Activated T-cell treated with anti-CD3 and anti-CD28 coated beads, Interleukin-2, amount 50 U/mL, for 24 hours (primary cell): ENCODE results near the gene IFNL3.
A peak's percentile ranks its signal among the peaks of the same experiment; 100 is the strongest.

Source experiments
- DNase-seq: peaks from one replicate; pipeline ENCODE4 v3.0.0-alpha.2; 2020
- H3K27ac Mint-ChIP-seq: 2 replicates; pipeline ENCODE4 v1.8.0; 2020; ENCODE audit warnings: mild to moderate bottlenecking, mixed read lengths
- H3K27me3 Mint-ChIP-seq: 2 replicates; pipeline ENCODE4 v1.8.0; 2020; ENCODE audit warnings: mixed read lengths
- H3K36me3 Mint-ChIP-seq: 2 replicates; pipeline ENCODE4 v1.8.0; 2020; ENCODE audit warnings: low read depth, mixed read lengths
- H3K4me1 Mint-ChIP-seq: 2 replicates; pipeline ENCODE4 v1.8.0; 2020; ENCODE audit warnings: low read depth, mixed read lengths
- H3K4me3 Mint-ChIP-seq: 2 replicates; pipeline ENCODE4 v1.8.0; 2020; ENCODE audit warnings: mild to moderate bottlenecking, moderate library complexity, mixed read lengths
- H3K9me3 Mint-ChIP-seq: 2 replicates; pipeline ENCODE4 v1.8.0; 2020; ENCODE audit warnings: mixed read lengths

Gene IFNL3

GRCh38 chr19:39264306-39265290, 19.8 kb upstream of the IFNL3 start:
- Mint-ChIP-seq H3K36me3 (no peaks in the 10 kb centered on the region), H3K27ac (no peak overlapping the region), H3K4me3 (no peak overlapping the region), H3K4me1 (peaks cover 10% of the 10 kb centered on the region), H3K9me3 (no peaks in the 10 kb centered on the region), H3K27me3 (peaks cover 45% of the 10 kb centered on the region)
- DNase-seq = no peak

- Mint-ChIP-seq H3K27me3 (peaks cover 40% of the 10 kb centered on the region), H3K36me3 (no peaks in the 10 kb centered on the region), H3K4me1 (peaks cover 10% of the 10 kb centered on the region), H3K4me3 (no peak overlapping the region), H3K9me3 (no peaks in the 10 kb centered on the region), H3K27ac (no peak overlapping the region)
- DNase-seq = no peak
Measured at GRCh38 chr19:39263912-39264305, 19.1 kb upstream of the IFNL3 start.

GRCh38 chr19:39262496-39262895, 17.7 kb upstream of the IFNL3 start:
- no peaks in the 10 kb centered on the region for H3K36me3 Mint-ChIP-seq
- no peak for DNase-seq
- H3K27me3 Mint-ChIP-seq = peaks cover 40% of the 10 kb centered on the region
- peaks cover 15% of the 10 kb centered on the region for H3K4me1 Mint-ChIP-seq
- H3K27ac Mint-ChIP-seq = no peak overlapping the region
- H3K9me3 Mint-ChIP-seq = no peaks in the 10 kb centered on the region
- H3K4me3 Mint-ChIP-seq = no peak overlapping the region

- Mint-ChIP-seq H3K9me3 (no peaks in the 10 kb centered on the region), H3K4me1 (peaks cover 15% of the 10 kb centered on the region), H3K36me3 (no peaks in the 10 kb centered on the region), H3K27ac (no peak overlapping the region), H3K4me3 (no peak overlapping the region), H3K27me3 (peaks cover 40% of the 10 kb centered on the region)
- DNase-seq = no peak
Measured at GRCh38 chr19:39261704-39262103, 16.9 kb upstream of the IFNL3 start.

- DNase-seq = no peak
- H3K4me3 Mint-ChIP-seq = no peak overlapping the region
- H3K27ac Mint-ChIP-seq = no peak overlapping the region
- no peaks in the 10 kb centered on the region for H3K9me3 Mint-ChIP-seq
- no peaks in the 10 kb centered on the region for H3K36me3 Mint-ChIP-seq
- H3K4me1 Mint-ChIP-seq = peaks cover 5% of the 10 kb centered on the region
- peaks cover 6% of the 10 kb centered on the region for H3K27me3 Mint-ChIP-seq
Measured at GRCh38 chr19:39257227-39257626, 12.4 kb upstream of the IFNL3 start.

GRCh38 chr19:39254531-39255345, 9.9 kb upstream of the IFNL3 start:
- DNase-seq = no peak
- Mint-ChIP-seq H3K4me1 (peaks cover 7% of the 10 kb centered on the region), H3K36me3 (no peaks in the 10 kb centered on the region), H3K9me3 (no peaks in the 10 kb centered on the region), H3K27ac (no peak overlapping the region), H3K27me3 (no peaks in the 10 kb centered on the region), H3K4me3 (no peak overlapping the region)

GRCh38 chr19:39253374-39254149, 8.8 kb upstream of the IFNL3 start:
- Mint-ChIP-seq H3K4me3 (no peak overlapping the region), H3K27ac (no peak overlapping the region), H3K9me3 (no peaks in the 10 kb centered on the region), H3K36me3 (no peaks in the 10 kb centered on the region), H3K4me1 (peaks cover 7% of the 10 kb centered on the region), H3K27me3 (peaks cover 10% of the 10 kb centered on the region)
- no peak for DNase-seq

GRCh38 chr19:39252458-39252857, 7.7 kb upstream of the IFNL3 start:
- Mint-ChIP-seq H3K4me1 (peaks cover 2% of the 10 kb centered on the region), H3K27ac (no peak overlapping the region), H3K9me3 (no peaks in the 10 kb centered on the region), H3K27me3 (peaks cover 16% of the 10 kb centered on the region), H3K4me3 (no peak overlapping the region), H3K36me3 (no peaks in the 10 kb centered on the region)
- no peak for DNase-seq

GRCh38 chr19:39251846-39252245, 7.0 kb upstream of the IFNL3 start:
- Mint-ChIP-seq H3K9me3 (no peaks in the 10 kb centered on the region), H3K4me1 (peaks cover 4% of the 10 kb centered on the region), H3K36me3 (no peaks in the 10 kb centered on the region), H3K27ac (no peak overlapping the region), H3K27me3 (peaks cover 20% of the 10 kb centered on the region), H3K4me3 (no peak overlapping the region)
- DNase-seq = no peak

- H3K27ac Mint-ChIP-seq = no peak overlapping the region
- peaks cover 21% of the 10 kb centered on the region for H3K27me3 Mint-ChIP-seq
- H3K4me3 Mint-ChIP-seq = no peak overlapping the region
- no peaks in the 10 kb centered on the region for H3K9me3 Mint-ChIP-seq
- H3K4me1 Mint-ChIP-seq = peaks cover 4% of the 10 kb centered on the region
- H3K36me3 Mint-ChIP-seq = no peaks in the 10 kb centered on the region
- DNase-seq = no peak
Measured at GRCh38 chr19:39251081-39251480, 6.3 kb upstream of the IFNL3 start.

- no peak for DNase-seq
- no peak within 1 kb of the TSS for H3K27ac Mint-ChIP-seq
- no peaks in the 10 kb centered on the region for H3K36me3 Mint-ChIP-seq
- H3K4me3 Mint-ChIP-seq = no peak within 1 kb of the TSS
- H3K27me3 Mint-ChIP-seq = peaks cover 21% of the 10 kb centered on the region
- no peaks in the 10 kb centered on the region for H3K9me3 Mint-ChIP-seq
- peaks cover 4% of the 10 kb centered on the region for H3K4me1 Mint-ChIP-seq
Measured at GRCh38 chr19:39248806-39249205, 4.0 kb upstream of the IFNL3 start, which contains the start of gene IFNL4. Gene IFNL4 (minus strand): TSS chr19:39248856.

- no peaks in the 10 kb centered on the region for H3K9me3 Mint-ChIP-seq
- H3K27me3 Mint-ChIP-seq = peaks cover 21% of the 10 kb centered on the region
- H3K27ac Mint-ChIP-seq = no peak overlapping the region
- DNase-seq = peak; percentile 48
- H3K4me1 Mint-ChIP-seq = peaks cover 4% of the 10 kb centered on the region
- no peak overlapping the region for H3K4me3 Mint-ChIP-seq
- no peaks in the 10 kb centered on the region for H3K36me3 Mint-ChIP-seq
Measured at GRCh38 chr19:39247701-39248664, 3.2 kb upstream of the IFNL3 start.

GRCh38 chr19:39246951-39247669, 2.3 kb upstream of the IFNL3 start:
- Mint-ChIP-seq H3K27me3 (peaks cover 21% of the 10 kb centered on the region), H3K4me1 (peaks cover 4% of the 10 kb centered on the region), H3K9me3 (no peaks in the 10 kb centered on the region), H3K36me3 (no peaks in the 10 kb centered on the region), H3K27ac (no peak overlapping the region), H3K4me3 (no peak overlapping the region)
- peak; percentile 59 for DNase-seq
